Measurements from ENCODE around the gene RYR1. TPM values are rescaled to one million over a fixed set of nuclear protein-coding genes. Genes with fewer than 3 reads are reported as not detected.

RYR1 gene
- polyA plus RNA-seq, 1 experiment, result not detected

- ChIA-PET CTCF (no interaction called here), POLR2A (no interaction called here)
- TF ChIP-seq CTCF (IDR thresholded peaks at IDR 0.05; ENCODE audit: low read depth, low read length), result no peak
- H3K27me3 ChIP-seq (ENCODE audit: control insufficient read depth, insufficient read depth, low read length), result no peaks in the 10 kb centered on the region
- no peak overlapping the region for H3K27ac ChIP-seq (ENCODE audit: low read depth, low read length)
- no peak overlapping the region for H3K4me3 ChIP-seq (ENCODE audit: low read depth, low read length)
- H3K9me3 ChIP-seq (ENCODE audit: control insufficient read depth, insufficient read depth, low read length), result no peaks in the 10 kb centered on the region
- DNase-seq (ENCODE audit: low read depth, low spot score), result no peak
Observed at GRCh38 chr19:38444026-38444425, 10.5 kb downstream of the RYR1 start.

- no peak overlapping the region for H3K27ac ChIP-seq (ENCODE audit: low read depth, low read length)
- H3K4me3 ChIP-seq (ENCODE audit: low read depth, low read length), result no peak overlapping the region
- no peak for TF ChIP-seq CTCF (IDR thresholded peaks at IDR 0.05; ENCODE audit: low read depth, low read length)
- no peak for DNase-seq (ENCODE audit: low read depth, low spot score)
- POLR2A ChIA-PET, result no interaction called here
- H3K9me3 ChIP-seq (ENCODE audit: control insufficient read depth, insufficient read depth, low read length), result no peaks in the 10 kb centered on the region
- CTCF ChIA-PET, result no interaction called here
- H3K27me3 ChIP-seq (ENCODE audit: control insufficient read depth, insufficient read depth, low read length), result no peaks in the 10 kb centered on the region
Observed at GRCh38 chr19:38445362-38445761, 11.9 kb downstream of the RYR1 start.

- no peak for DNase-seq (ENCODE audit: low read depth, low spot score)
- ChIA-PET CTCF (no interaction called here), POLR2A (no interaction called here)
- Histone ChIP-seq H3K4me3 (ENCODE audit: low read depth, low read length) (no peak overlapping the region), H3K27ac (ENCODE audit: low read depth, low read length) (no peak overlapping the region), H3K27me3 (ENCODE audit: control insufficient read depth, insufficient read depth, low read length) (no peaks in the 10 kb centered on the region), H3K9me3 (ENCODE audit: control insufficient read depth, insufficient read depth, low read length) (peaks cover 6% of the 10 kb centered on the region; the same call in 1 of the 2 replicates)
- TF ChIP-seq CTCF (IDR thresholded peaks at IDR 0.05; ENCODE audit: low read depth, low read length), result no peak
Observed at GRCh38 chr19:38448225-38448624, 14.7 kb downstream of the RYR1 start.

GRCh38 chr19:38449518-38449917 lies 16.0 kb downstream of the RYR1 start:
- no peak overlapping the region for H3K27ac ChIP-seq (ENCODE audit: low read depth, low read length)
- H3K9me3 ChIP-seq (ENCODE audit: control insufficient read depth, insufficient read depth, low read length), result peaks cover 6% of the 10 kb centered on the region; the same call in 1 of the 2 replicates
- ChIA-PET CTCF (no interaction called here), POLR2A (no interaction called here)
- no peak for TF ChIP-seq CTCF (IDR thresholded peaks at IDR 0.05; ENCODE audit: low read depth, low read length)
- H3K27me3 ChIP-seq (ENCODE audit: control insufficient read depth, insufficient read depth, low read length), result no peaks in the 10 kb centered on the region
- no peak for DNase-seq (ENCODE audit: low read depth, low spot score)
- no peak overlapping the region for H3K4me3 ChIP-seq (ENCODE audit: low read depth, low read length)

GRCh38 chr19:38451036-38451435 lies 17.5 kb downstream of the RYR1 start:
- no peak overlapping the region for H3K27ac ChIP-seq (ENCODE audit: low read depth, low read length)
- POLR2A ChIA-PET, result no interaction called here
- H3K9me3 ChIP-seq (ENCODE audit: control insufficient read depth, insufficient read depth, low read length), result peaks cover 6% of the 10 kb centered on the region; the same call in 1 of the 2 replicates
- no peak for DNase-seq (ENCODE audit: low read depth, low spot score)
- CTCF ChIA-PET, result no interaction called here
- no peak for TF ChIP-seq CTCF (IDR thresholded peaks at IDR 0.05; ENCODE audit: low read depth, low read length)
- H3K27me3 ChIP-seq (ENCODE audit: control insufficient read depth, insufficient read depth, low read length), result no peaks in the 10 kb centered on the region
- no peak overlapping the region for H3K4me3 ChIP-seq (ENCODE audit: low read depth, low read length)
